ENCODE results near the gene RMDN3. TPM values are rescaled to one million over a fixed set of nuclear protein-coding genes. Genes with fewer than 3 reads are reported as not detected.

Gene RMDN3
- total and polyA plus RNA-seq, 9 of the 15 experiments (the other 6 are each of a cell fraction or from before 2014, with no cell fraction given), result 8.1 to 38.2 (median 25.9) TPM

- TF ChIP-seq MGA (IDR thresholded peaks at IDR 0.05) (peak; percentile 92), TFE3 (CRISPR knock-in tag; IDR thresholded peaks at IDR 0.05) (no peak), ZNF699 (CRISPR knock-in tag; IDR thresholded peaks at IDR 0.05; ENCODE audit: insufficient replicate concordance) (no peak), NFXL1 (CRISPR knock-in tag; IDR thresholded peaks at IDR 0.05) (no peak), CHAMP1 (IDR thresholded peaks at IDR 0.05) (no peak), PRPF4 (IDR thresholded peaks at IDR 0.05; ENCODE audit: insufficient read depth, low read depth, low read length, poor library complexity, severe bottlenecking) (no peak), TGIF2 (CRISPR knock-in tag; IDR thresholded peaks at IDR 0.05) (peak; percentile 88; the same call in 1 of the 2 replicates), LCOR (CRISPR knock-in tag; IDR thresholded peaks at IDR 0.05) (peak; percentile 61; the same call in 1 of the 2 replicates), ZSCAN29 (IDR thresholded peaks at IDR 0.05) (no peak)
Measured at GRCh38 chr15:40694688-40695468, 60.2 kb downstream of the RMDN3 start, which contains the start of gene RAD51 (continued).

Measured in K562 (cell line).